Measurements from ENCODE around the gene PDGFA. TPM values are rescaled to one million over a fixed set of nuclear protein-coding genes. Genes with fewer than 3 reads are reported as not detected.

PDGFA gene
- total RNA-seq, 1 donor from 2014 or later: 9.8 TPM

GRCh38 chr7:543501-544337, 24.1 kb upstream of the PDGFA start:
- Histone ChIP-seq H3K4me3 (no peak overlapping the region), H3K36me3 (no peaks in the 10 kb centered on the region), H3K79me2 (ENCODE audit: low read depth) (no peaks in the 10 kb centered on the region), H3K27me3 (no peaks in the 10 kb centered on the region), H3K4me1 (peaks cover 8% of the 10 kb centered on the region), H3K27ac (no peak overlapping the region), H3F3A (ENCODE audit: low read depth) (no peaks in the 10 kb centered on the region), H4K20me1 (ENCODE audit: low read depth) (no peaks in the 10 kb centered on the region), H3K4me2 (no peak overlapping the region), H3K9me3 (ENCODE audit: low read depth) (no peaks in the 10 kb centered on the region), H3K9ac (no peak overlapping the region), H2AFZ (replicated peaks) (no peak overlapping the region)
- no peak for DNase-seq (ENCODE audit: low spot score)
- peaks cover 13% of the 10 kb centered on the region for H3K4me1 Mint-ChIP-seq
- peaks cover 3% of the 10 kb centered on the region for H3K27me3 Mint-ChIP-seq (ENCODE audit: insufficient read depth, low read depth)
- no peak overlapping the region for H3K27ac Mint-ChIP-seq
- H3K9me3 Mint-ChIP-seq: no peaks in the 10 kb centered on the region
- no peak for TF ChIP-seq EZH2phosphoT487 (IDR thresholded peaks at IDR 0.05)
- no peak for TF ChIP-seq EZH2 (IDR thresholded peaks at IDR 0.05)
- TF ChIP-seq CTCF (IDR thresholded peaks at IDR 0.05): no peak
- H3K4me3 Mint-ChIP-seq: no peak overlapping the region
- H3K36me3 Mint-ChIP-seq: no peaks in the 10 kb centered on the region

GRCh38 chr7:542713-543500, 23.3 kb upstream of the PDGFA start:
- TF ChIP-seq EZH2 (IDR thresholded peaks at IDR 0.05) (no peak), EZH2phosphoT487 (IDR thresholded peaks at IDR 0.05) (no peak), CTCF (IDR thresholded peaks at IDR 0.05) (no peak)
- peak; percentile 59 for DNase-seq (ENCODE audit: low spot score)
- peaks cover 3% of the 10 kb centered on the region for H3K27me3 Mint-ChIP-seq (ENCODE audit: insufficient read depth, low read depth)
- H3K79me2 ChIP-seq (ENCODE audit: low read depth): no peaks in the 10 kb centered on the region
- peaks cover 13% of the 10 kb centered on the region for H3K4me1 Mint-ChIP-seq
- H3F3A ChIP-seq (ENCODE audit: low read depth): no peaks in the 10 kb centered on the region
- H3K4me2 ChIP-seq: no peak overlapping the region
- H3K4me3 ChIP-seq: no peak overlapping the region
- no peak overlapping the region for H2AFZ ChIP-seq (replicated peaks)
- no peaks in the 10 kb centered on the region for H4K20me1 ChIP-seq (ENCODE audit: low read depth)
- H3K27me3 ChIP-seq: no peaks in the 10 kb centered on the region
- peaks cover 8% of the 10 kb centered on the region for H3K4me1 ChIP-seq
- no peaks in the 10 kb centered on the region for H3K9me3 ChIP-seq (ENCODE audit: low read depth)
- no peaks in the 10 kb centered on the region for H3K36me3 ChIP-seq
- no peak overlapping the region for H3K9ac ChIP-seq
- no peak overlapping the region for H3K4me3 Mint-ChIP-seq
- H3K36me3 Mint-ChIP-seq: no peaks in the 10 kb centered on the region
- H3K9me3 Mint-ChIP-seq: no peaks in the 10 kb centered on the region
- no peak overlapping the region for H3K27ac ChIP-seq
- peak overlapping the region; percentile 92 for H3K27ac Mint-ChIP-seq

- H3K4me1 Mint-ChIP-seq: peaks cover 13% of the 10 kb centered on the region
- H3K4me3 Mint-ChIP-seq: no peak overlapping the region
- Histone ChIP-seq H3K9me3 (ENCODE audit: low read depth) (no peaks in the 10 kb centered on the region), H3K4me1 (peaks cover 8% of the 10 kb centered on the region), H3K4me2 (no peak overlapping the region), H3K9ac (no peak overlapping the region), H3K27me3 (no peaks in the 10 kb centered on the region), H3K27ac (no peak overlapping the region), H3K4me3 (no peak overlapping the region), H3K36me3 (no peaks in the 10 kb centered on the region), H2AFZ (replicated peaks) (no peak overlapping the region), H3F3A (ENCODE audit: low read depth) (no peaks in the 10 kb centered on the region), H4K20me1 (ENCODE audit: low read depth) (no peaks in the 10 kb centered on the region), H3K79me2 (ENCODE audit: low read depth) (no peaks in the 10 kb centered on the region)
- H3K36me3 Mint-ChIP-seq: no peaks in the 10 kb centered on the region
- peaks cover 3% of the 10 kb centered on the region for H3K27me3 Mint-ChIP-seq (ENCODE audit: insufficient read depth, low read depth)
- H3K27ac Mint-ChIP-seq: peak overlapping the region; percentile 92
- DNase-seq (ENCODE audit: low spot score): no peak
- no peak for TF ChIP-seq EZH2 (IDR thresholded peaks at IDR 0.05)
- TF ChIP-seq CTCF (IDR thresholded peaks at IDR 0.05): no peak
- no peak for TF ChIP-seq EZH2phosphoT487 (IDR thresholded peaks at IDR 0.05)
- no peaks in the 10 kb centered on the region for H3K9me3 Mint-ChIP-seq
Measured at GRCh38 chr7:542131-542712, 22.6 kb upstream of the PDGFA start.
